HG03354 (cell line): ENCODE data around the gene MID1IP1.
A peak's percentile ranks its signal among the peaks of the same experiment; 100 is the strongest.

Experiments used
- ATAC-seq: cut with Tn5 transposase; IDR thresholded peaks from one replicate; pipeline ENCODE4 v1.9.1; 2021; ENCODE audit warnings: mild to moderate bottlenecking; ENCODE audit not compliant: unreplicated experiment, poor library complexity, severe bottlenecking

Gene MID1IP1, protein sequence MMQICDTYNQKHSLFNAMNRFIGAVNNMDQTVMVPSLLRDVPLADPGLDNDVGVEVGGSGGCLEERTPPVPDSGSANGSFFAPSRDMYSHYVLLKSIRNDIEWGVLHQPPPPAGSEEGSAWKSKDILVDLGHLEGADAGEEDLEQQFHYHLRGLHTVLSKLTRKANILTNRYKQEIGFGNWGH

DNA sequence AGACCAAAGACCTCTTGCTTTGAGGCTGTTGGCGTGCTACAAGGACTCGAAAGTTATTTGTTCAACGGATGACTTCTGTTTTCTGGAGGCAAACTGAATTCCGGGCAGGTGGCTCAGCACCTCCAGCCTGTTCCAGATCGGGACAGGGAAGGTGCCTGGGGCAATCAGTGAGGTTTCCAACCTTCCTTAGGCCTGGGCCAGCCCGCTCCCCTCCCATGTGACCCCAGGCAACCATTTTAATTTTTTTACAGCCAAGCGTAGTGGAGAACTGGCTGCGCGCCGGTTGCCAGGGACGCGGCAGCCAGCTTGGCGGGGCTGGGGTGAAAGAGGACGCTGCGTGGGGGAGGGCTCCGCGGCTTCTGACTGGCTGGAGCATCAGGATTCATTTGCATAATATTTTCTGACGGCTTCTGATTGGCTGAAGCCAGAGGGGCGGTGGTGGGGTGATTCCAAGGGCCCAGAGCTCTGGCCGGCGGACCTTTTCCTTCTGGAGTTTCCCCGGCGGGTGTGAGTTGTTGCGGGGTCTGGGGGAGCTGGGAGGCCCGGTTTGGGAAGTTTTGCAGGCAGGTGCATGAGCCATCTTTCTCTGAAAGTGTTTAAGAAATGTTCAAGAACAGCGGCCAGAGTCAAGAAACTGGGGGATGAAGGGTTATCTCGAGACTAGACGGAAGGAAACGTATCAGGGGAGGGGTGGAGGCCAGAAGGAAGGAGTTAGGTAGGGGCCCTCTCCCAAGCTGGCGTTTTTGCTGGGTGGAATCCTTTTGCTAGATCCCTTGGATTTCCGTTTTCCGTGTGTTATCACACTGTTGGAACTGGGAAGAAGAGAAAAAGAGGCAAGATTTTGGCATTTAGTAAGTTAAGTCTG lies at the start of gene MID1IP1:
Gene MID1IP1, plus strand, starts transcription at position 479 of the 865 bp plus-strand sequence. CDS start 3,488 bp downstream, outside the sequence.
- peak; percentile 64 for ATAC-seq

DNA sequence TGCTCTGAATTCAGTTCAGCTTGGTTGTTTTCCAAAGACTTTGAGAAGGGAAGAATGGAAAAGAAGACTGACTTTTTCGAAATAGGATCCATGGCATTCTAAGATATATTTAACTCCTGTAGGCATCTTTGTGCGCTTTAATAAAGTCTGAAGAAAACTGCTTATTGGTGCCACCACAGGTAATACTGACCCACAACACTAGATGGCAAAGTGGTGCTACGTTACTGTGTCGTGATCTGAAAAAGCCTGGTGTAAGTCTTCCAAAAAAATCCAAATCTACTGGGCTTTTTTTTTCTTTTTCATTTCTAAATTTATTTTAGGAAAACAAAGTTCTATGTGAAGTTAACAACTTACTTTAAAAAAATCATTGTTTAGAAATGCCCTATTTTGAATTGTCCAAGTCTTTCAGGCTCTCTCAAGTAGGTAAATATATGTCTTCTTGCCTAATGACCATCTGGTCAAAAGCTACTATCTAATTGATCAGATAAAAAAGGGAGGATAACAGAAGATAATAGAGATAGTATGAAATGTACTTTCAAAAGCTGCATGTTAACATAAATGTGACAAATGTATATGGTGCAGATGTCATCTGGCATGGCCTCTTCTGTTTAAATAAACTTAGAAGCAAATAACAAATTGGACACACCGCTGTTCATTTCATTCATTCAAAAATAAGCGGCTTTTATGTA lies 47.0 kb upstream of the MID1IP1 start:
- peak; percentile 67 for ATAC-seq

DNA sequence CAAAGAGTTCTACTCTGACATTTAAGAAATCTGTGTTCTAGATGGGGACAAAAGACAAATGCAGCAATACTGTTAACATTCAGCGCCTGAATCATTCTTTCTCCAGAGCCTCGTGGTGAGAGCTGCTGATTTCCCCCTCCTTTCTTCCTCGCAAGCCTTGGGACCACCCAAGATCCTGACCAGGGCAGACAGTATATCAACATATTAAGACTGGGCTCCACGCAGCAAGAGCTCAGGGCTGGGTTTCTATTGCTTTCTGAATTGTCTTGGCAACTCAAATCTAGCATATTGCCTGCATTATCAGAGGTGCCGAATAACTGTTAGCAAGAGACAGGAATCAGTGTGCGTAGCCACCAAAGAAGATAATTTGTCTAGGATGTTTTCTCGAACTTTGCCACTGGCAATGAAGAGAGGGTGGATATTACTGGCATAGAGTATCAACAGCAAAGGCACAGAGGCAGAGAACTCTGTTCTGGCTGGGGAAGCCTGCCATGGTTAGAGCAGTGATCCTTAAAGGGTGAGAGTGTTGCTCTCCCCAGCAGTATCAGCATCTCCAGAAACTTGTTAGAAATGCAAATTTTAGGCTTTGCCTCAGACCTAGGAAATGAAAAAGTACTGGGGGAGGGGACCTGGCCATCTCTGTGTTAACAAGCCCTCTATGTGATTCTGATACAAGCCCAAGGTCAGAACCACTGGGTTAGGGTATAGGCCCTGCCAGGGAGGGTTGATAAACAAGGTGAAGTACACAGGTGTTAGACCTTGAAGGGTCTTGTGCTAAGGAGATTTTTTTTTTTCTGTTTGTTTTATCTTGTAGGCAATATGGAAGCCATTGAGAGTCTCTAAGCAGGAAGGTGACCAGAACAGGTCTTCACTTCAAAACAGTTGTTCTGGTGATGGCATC lies 46.2 kb upstream of the MID1IP1 start:
- ATAC-seq = no peak

DNA sequence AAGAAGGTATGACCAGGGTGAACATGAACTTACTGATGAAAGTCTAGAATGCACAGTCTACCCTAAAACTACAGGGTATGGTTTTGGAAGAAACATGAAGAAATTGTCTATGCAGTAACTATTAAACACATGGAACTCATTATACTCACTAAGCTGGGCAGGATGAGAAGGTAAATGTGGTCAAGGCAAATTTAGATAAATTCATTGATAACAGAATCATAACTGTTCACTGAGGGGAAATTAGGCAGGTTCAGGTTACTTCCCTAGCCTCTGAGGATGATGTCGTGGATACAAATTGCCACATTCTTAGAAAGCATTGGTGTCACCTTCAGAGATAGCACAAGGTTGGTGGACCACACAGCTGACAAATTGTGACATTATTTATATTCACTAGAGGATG lies 40.4 kb upstream of the MID1IP1 start:
- no peak for ATAC-seq

DNA sequence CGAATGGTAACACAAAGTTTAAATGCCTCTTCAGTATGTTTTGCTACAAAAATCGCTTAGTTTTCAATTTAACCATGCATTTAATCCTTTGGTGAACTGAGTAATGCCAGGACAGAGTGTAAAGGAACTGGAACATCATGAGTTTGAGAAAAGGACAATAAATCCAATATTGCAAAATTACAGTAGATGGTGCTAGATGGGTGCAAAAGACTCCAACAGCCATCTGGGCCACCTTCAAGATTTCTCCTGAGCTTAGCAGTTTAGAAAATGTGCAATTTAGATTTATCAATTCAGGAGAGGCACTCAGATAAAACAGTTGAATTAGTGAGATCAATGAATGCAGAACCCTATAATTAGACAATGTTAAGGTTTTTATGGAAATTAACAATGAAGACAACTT lies 33.2 kb upstream of the MID1IP1 start:
- ATAC-seq = no peak

DNA sequence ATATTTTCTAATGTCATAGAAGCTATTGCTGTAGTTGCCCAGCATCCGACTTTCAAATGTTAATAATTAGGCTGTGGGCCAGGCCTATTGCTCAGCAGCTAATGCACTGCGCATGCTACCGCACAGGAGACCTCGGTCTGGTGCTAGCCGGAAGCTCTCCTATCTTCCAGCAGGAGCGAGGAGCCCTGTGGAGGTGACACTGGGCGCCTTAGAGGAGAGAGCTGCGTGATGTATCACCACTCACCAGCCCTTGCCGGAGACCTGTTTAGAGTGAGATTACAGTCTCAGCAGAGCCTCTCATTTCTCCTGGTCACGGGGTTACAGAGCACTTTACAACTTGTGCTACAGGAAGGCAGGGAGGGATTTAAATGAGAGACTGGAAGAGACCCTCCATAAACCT lies 31.1 kb upstream of the MID1IP1 start:
- no peak for ATAC-seq

DNA sequence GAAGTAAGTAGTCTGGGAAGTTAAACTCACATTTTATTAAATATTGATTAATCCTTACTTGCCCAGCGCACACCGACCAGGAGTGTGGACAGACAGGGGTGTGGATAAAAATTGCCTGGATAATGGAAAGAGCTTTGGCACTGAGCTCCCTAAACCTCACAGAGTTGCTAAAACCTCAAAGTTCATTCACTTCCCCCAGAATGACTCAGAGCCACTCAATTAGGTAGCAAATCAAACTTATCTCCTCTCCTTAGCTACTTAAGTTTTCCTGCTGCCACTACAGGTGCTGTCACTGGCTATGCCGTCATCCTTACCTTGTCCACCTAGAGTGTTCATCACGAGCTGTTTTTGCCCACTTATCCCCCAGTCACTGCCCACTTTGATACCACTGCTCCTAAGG lies 27.0 kb upstream of the MID1IP1 start:
- no peak for ATAC-seq

DNA sequence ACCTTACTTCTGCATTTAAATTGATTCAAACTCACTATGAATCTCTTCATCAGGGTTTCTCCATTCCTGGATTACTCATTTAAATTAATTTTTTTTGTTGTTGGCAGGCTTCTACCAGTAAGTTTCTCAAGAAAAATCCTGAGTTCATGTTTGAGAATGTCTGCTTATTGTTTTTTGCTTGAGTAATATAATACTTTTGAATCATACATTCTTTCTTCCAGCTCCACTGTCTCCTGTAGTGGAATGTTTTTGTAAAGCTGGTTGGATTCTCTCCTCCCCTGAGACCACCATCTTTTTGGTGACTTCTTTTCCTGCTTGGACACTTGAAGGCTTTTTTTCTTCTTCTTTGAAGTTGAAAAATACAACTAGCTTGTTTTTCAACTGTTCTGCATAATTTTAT lies 4.3 kb upstream of the MID1IP1 start:
- no peak for ATAC-seq

DNA sequence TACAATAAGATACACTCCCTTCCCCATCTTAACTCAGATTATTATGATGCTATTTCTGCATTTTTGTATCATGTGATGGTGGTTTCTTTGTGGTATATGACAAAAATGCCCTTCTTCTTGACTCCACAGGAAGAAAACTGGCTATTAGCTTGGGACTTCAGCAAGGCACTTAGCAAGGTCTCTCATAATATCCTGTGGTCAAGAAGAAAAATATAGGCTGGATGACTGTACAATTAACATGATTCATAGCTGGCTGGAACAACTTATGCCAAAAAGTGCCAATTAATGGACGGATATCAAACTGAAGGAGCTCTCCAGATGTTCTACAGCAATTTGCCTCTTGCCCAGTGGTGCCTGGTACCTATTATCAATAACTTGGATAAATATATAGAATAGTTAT lies 2.3 kb upstream of the MID1IP1 start:
- no peak for ATAC-seq

DNA sequence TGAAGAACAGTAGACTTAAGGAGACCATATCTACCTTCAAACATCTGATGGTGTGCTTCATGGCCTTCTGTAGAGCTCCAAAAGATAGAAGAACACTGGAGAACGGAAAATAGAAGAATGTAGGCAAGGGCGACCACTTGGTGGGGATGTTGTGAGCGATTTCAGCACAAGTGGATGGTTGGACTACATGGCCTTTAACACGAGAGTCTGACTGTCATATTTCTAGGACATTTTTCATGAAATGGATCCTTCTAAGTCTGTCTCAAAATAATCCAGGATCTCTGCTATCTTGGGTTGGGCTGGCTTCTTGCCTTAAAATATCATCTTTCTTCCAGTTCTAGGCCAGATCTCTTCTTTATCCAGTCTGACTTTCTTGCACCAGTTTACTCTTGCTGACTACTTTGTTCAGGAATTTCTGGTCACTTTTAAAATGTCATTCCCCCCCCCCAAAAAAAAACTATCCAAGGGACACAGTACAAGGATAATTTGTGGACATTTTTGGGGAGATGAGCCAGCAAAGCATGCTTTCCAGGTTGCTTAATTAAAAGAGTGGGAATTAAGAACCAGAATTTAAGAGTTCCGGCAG lies 1.2 kb upstream of the MID1IP1 start:
- ATAC-seq = no peak

DNA sequence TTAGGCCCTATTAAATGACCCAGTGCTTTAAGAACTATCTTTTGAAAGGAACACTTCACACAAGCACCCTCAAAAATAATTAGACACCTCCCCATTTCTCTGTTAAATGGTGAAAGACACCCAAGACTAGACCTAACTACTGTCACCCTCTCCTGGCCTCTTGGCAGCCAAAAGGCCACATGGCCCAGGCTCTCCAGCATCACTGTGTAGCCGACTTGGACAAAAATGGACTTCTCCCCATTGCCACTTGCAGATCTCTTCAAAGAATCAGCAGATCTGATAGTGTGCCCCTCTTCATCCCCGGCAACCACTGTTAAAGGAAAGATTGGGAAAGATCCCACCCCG lies 2.0 kb downstream of the MID1IP1 start:
- no peak for ATAC-seq

DNA sequence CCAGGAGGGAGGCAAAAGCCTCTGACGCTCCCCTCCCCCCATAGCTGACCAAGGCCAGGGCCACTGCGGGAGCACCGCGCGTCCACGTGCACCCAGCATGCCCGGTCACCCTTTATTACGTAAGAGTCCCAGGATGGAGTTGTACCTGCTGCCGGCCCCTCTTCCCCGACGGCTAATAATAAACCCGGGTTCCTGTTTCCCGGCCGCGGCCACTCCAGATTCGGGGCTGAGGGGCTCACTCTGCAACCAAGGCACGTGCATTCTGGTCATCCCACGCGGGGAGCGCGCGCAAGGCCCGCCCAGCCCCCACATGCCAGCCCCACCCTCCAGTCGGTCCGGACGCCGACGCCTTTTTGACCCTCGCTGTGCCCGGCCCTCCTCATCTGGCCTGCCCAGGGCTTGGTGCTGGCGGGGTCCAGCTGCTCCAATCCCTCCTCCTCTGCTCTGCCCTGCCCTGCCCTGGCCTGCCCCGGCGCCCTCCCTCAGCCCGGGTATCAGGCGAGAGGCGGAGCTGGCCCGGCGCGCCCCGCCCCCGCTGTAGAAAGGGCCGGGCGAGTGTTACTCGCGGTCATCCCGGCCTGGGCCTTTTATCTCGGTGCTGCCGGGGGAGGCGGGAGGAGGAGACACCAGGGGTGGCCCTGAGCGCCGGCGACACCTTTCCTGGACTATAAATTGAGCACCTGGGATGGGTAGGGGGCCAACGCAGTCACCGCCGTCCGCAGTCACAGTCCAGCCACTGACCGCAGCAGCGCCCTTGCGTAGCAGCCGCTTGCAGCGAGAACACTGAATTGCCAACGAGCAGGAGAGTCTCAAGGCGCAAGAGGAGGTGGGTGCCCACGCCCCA lies 2.6 kb downstream of the MID1IP1 start:
- ATAC-seq = peak; percentile 57

DNA sequence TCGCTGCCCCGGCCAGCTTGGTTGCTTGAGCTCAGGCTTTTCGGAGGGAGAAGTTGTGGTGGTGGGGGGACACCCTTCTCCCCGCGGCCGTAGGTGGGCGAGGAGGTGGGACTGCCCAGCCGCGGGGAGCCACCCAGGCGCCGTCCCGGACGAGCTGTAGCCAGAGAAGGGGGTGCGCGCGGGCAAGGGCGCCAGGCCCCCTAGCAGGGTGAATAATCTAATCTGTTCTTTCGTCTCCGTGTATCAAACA lies 3.1 kb downstream of the MID1IP1 start:
- peak; percentile 1 for ATAC-seq

DNA sequence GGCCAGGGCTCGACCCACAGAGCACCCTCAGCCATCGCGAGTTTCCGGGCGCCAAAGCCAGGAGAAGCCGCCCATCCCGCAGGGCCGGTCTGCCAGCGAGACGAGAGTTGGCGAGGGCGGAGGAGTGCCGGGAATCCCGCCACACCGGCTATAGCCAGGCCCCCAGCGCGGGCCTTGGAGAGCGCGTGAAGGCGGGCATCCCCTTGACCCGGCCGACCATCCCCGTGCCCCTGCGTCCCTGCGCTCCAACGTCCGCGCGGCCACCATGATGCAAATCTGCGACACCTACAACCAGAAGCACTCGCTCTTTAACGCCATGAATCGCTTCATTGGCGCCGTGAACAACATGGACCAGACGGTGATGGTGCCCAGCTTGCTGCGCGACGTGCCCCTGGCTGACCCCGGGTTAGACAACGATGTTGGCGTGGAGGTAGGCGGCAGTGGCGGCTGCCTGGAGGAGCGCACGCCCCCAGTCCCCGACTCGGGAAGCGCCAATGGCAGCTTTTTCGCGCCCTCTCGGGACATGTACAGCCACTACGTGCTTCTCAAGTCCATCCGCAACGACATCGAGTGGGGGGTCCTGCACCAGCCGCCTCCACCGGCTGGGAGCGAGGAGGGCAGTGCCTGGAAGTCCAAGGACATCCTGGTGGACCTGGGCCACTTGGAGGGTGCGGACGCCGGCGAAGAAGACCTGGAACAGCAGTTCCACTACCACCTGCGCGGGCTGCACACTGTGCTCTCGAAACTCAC lies 3.6 kb downstream of the MID1IP1 start:
- ATAC-seq = peak; percentile 1

DNA sequence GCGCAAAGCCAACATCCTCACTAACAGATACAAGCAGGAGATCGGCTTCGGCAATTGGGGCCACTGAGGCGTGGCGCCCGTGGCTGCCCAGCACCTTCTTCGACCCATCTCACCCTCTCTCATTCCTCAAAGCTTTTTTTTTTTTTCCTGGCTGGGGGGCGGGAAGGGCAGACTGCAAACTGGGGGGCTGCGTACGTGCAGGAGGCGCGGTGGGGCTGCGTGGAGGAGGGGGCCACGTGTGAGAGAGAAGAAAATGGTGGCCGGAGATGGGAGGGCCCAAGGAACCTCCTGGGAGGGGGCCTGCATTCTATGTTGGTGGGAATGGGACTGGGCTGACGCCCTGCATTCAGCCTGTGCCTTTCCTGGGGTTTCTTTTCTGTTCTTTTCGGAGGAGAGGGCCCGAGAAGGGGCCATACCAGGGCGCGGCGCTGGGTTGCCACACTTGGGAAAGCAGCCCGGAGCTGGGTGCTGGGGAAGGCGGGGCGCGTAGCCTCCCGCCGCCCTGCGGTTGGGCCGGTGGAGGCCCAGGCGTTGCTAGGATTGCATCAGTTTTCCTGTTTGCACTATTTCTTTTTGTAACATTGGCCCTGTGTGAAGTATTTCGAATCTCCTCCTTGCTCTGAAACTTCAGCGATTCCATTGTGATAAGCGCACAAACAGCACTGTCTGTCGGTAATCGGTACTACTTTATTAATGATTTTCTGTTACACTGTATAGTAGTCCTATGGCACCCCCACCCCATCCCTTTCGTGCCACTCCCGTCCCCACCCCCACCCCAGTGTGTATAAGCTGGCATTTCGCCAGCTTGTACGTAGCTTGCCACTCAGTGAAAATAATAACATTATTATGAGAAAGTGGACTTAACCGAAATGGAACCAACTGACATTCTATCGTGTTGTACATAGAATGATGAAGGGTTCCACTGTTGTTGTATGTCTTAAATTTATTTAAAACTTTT lies 4.5 kb downstream of the MID1IP1 start:
- ATAC-seq = peak; percentile 22

DNA sequence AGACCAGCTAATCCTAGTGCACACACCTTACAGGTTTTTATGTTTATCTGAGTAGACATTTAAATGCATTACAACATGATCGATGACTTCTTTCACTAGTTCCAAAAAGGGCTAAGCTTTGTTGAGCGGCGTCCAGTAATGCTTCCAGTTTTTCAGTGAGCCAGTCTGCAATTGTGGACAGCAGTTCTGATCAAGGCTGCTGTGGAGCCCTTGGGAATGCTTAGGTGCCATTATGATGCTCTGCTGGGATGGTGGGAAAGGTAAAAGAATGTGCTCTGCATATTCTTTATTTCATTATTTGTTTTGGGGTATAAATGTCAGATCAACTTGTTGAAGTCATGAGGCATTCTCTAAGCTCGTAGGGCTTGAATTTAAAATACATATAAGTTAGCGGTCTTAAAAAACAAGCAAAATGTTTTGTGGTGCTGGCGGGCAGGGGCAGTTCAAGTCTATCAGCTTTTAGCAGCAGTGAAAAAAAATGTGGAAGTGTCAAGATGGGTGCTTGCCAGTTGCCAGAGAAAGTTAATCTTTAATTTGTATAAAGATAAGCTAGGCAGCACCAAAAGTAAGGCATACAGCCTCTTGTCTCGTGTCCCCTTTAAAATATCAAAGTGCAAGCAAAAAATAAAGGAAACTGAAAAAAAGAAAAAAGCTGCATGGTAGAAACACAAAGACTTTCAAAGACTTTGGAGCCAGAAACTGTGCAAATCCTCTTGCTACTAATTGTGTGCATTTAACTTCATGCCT lies 5.8 kb downstream of the MID1IP1 start:
- ATAC-seq = no peak

DNA sequence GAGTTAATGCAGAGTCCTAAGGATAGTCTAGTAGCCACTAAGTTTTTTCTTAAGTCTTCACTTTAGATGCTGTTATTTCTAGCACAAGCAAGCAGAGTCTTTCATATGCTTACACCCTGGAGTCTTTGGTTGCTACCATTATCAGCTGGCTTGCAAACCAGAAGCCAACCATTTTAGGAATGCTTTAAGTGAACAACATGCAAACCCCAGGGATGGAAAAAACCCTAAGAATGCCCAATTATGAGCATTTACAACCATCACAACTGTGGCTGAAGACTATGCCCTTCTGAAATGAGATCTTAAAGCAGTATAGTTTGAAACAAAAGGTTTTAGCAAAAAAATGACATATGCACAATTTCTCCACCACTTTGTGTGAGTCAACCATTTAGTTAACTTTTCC lies 6.6 kb downstream of the MID1IP1 start:
- no peak for ATAC-seq
